ENCODE measurements around the gene DCLK1.
"Not testable (repeated sequence)": the region's sequence is repeated elsewhere in the genome, so short reads cannot be mapped to it uniquely, and the experiment has no call there.

DCLK1 gene

GRCh38 chr13:35983206-35983605, 148.0 kb downstream of the DCLK1 start:
- DNase-seq, result no peak

GRCh38 chr13:35979361-35979951, 151.7 kb downstream of the DCLK1 start:
- DNase-seq, result no peak

GRCh38 chr13:35978607-35979316, 152.4 kb downstream of the DCLK1 start:
- DNase-seq, result no peak

- no peak for DNase-seq
These were observed 154.1 kb downstream of the DCLK1 start for GRCh38 chr13:35977060-35977459.

GRCh38 chr13:35976126-35976525, 155.1 kb downstream of the DCLK1 start:
- DNase-seq, result no peak

- not testable (repeated sequence) for DNase-seq
These were observed 164.2 kb downstream of the DCLK1 start for GRCh38 chr13:35966951-35967350.

GRCh38 chr13:35966024-35966423, 165.2 kb downstream of the DCLK1 start:
- no peak for DNase-seq

- no peak for DNase-seq
These were observed 165.8 kb downstream of the DCLK1 start for GRCh38 chr13:35965226-35965927.

- no peak for DNase-seq
These were observed 166.4 kb downstream of the DCLK1 start for GRCh38 chr13:35964863-35965180.

GRCh38 chr13:35964011-35964862, 166.9 kb downstream of the DCLK1 start:
- DNase-seq, result no peak

- no peak for DNase-seq
These were observed 169.5 kb downstream of the DCLK1 start for GRCh38 chr13:35961461-35962220.

GRCh38 chr13:35961002-35961401, 170.2 kb downstream of the DCLK1 start:
- DNase-seq, result no peak

- DNase-seq, result no peak
These were observed 173.2 kb downstream of the DCLK1 start for GRCh38 chr13:35957996-35958395.

GRCh38 chr13:35957241-35957731, 173.9 kb downstream of the DCLK1 start:
- no peak for DNase-seq

- DNase-seq, result no peak
These were observed 175.1 kb downstream of the DCLK1 start for GRCh38 chr13:35956074-35956473.

- DNase-seq, result no peak
These were observed 177.0 kb downstream of the DCLK1 start for GRCh38 chr13:35954207-35954560.

- DNase-seq, result no peak
These were observed 177.5 kb downstream of the DCLK1 start for GRCh38 chr13:35953537-35954206.

- no peak for DNase-seq
These were observed 183.9 kb downstream of the DCLK1 start for GRCh38 chr13:35947315-35947714.

- DNase-seq, result no peak
These were observed 185.8 kb downstream of the DCLK1 start for GRCh38 chr13:35945368-35945767.

GRCh38 chr13:35941374-35941773, 189.8 kb downstream of the DCLK1 start:
- DNase-seq, result no peak

GRCh38 chr13:35940734-35941133, 190.4 kb downstream of the DCLK1 start:
- no peak for DNase-seq

All from central memory CD4-positive, alpha-beta T cell (primary cell).